HEK293 (cell line): Measurements from ENCODE around the gene PRPSAP2.

Experiments used
- CTCF ChIA-PET: fragments of 350-600 bp; formaldehyde crosslinking; extraction: SDS; loops from one replicate; lab custom pipeline; 2021; ENCODE audit warnings: antibody characterized with exemption; lab: Yijun Ruan, JAX
- POLR2A ChIA-PET: fragments of 300-600 bp; formaldehyde crosslinking; extraction: SDS; loops from one replicate; lab custom pipeline; 2020; ENCODE audit warnings: antibody characterized with exemption, inconsistent platforms; lab: Yijun Ruan, JAX
- H3K27ac ChIP-seq: fragments of 200-500 bp; sonication (Bioruptor generic); 2 replicates; pipeline ENCODE4 v1.5.1; 2014; ENCODE audit warnings: low read depth, low read length, control low read depth, inconsistent platforms; ENCODE audit errors: extremely low read depth
- H3K36me3 ChIP-seq, 2 experiments: fragments of 200-500 bp in 1 of 2; sonication (Bioruptor generic) in 1 of 2; 1 replicate in 1 of 2; 2 replicates in 1 of 2; pipeline ENCODE4 v1.5.1; 2014 to 2017; ENCODE audit warnings: inconsistent platforms in 2 of 2, low read length in 2 of 2; ENCODE audit not compliant: control insufficient read depth in 2 of 2, insufficient read depth in 1 of 2
- H3K4me1 ChIP-seq: fragments of 200-500 bp; sonication (Bioruptor generic); 2 replicates; pipeline ENCODE4 v1.5.1; 2014; ENCODE audit warnings: mild to moderate bottlenecking, low read length, inconsistent platforms; ENCODE audit not compliant: control insufficient read depth, insufficient read depth
- H3K4me3 ChIP-seq: 2 replicates; pipeline ENCODE4 v1.5.1; 2011; ENCODE audit warnings: low read depth, mild to moderate bottlenecking, control low read depth, low read length, moderate library complexity
- H3K9me3 ChIP-seq: fragments of 200-500 bp; sonication (Bioruptor generic); 2 replicates; pipeline ENCODE4 v1.5.1; 2014; ENCODE audit warnings: low read depth, low read length, inconsistent platforms; ENCODE audit not compliant: control insufficient read depth, insufficient read depth
- ELK4 ChIP-seq: IDR thresholded peaks from 2 replicates; pipeline ENCODE4 v1.6.1; 2011; ENCODE audit warnings: mild to moderate bottlenecking, low read depth, low read length, borderline replicate concordance
- TCF7L2 ChIP-seq: IDR thresholded peaks from 2 replicates; pipeline ENCODE4 v1.6.1; 2011; ENCODE audit warnings: low read depth, mild to moderate bottlenecking, inconsistent platforms, low read length, moderate library complexity, borderline replicate concordance
- TRIM28 ChIP-seq: IDR thresholded peaks from 2 replicates; pipeline ENCODE4 v1.6.1; 2011; ENCODE audit warnings: low read length, control low read depth, borderline replicate concordance
- ZBTB11 ChIP-seq: fragments of 450-650 bp; formaldehyde crosslinking; conservative IDR thresholded peaks from 2 replicates; pipeline ENCODE4 v1.5.1; 2016; ENCODE audit warnings: low read depth, missing biosample characterization, missing genetic modification characterization
- ZBTB8A ChIP-seq: fragments of 450-650 bp; formaldehyde crosslinking; IDR thresholded peaks from 2 replicates; pipeline ENCODE4 v1.5.1; 2016; ENCODE audit warnings: missing biosample characterization, missing genetic modification characterization
- ZFP69B ChIP-seq: fragments of 450-650 bp; formaldehyde crosslinking; IDR thresholded peaks from 2 replicates; pipeline ENCODE4 v1.5.1; 2016; ENCODE audit warnings: missing biosample characterization, missing genetic modification characterization
- ZNF132 ChIP-seq: fragments of 450-650 bp; formaldehyde crosslinking; IDR thresholded peaks from 2 replicates; pipeline ENCODE4 v1.5.1; 2017; ENCODE audit warnings: missing biosample characterization, missing genetic modification characterization, borderline replicate concordance
- ZNF133 ChIP-seq: fragments of 450-650 bp; formaldehyde crosslinking; IDR thresholded peaks from 2 replicates; pipeline ENCODE4 v1.5.1; 2016; ENCODE audit warnings: missing biosample characterization, missing genetic modification characterization
- ZNF138 ChIP-seq: fragments of 450-650 bp; formaldehyde crosslinking; IDR thresholded peaks from 2 replicates; pipeline ENCODE4 v1.5.1; 2016; ENCODE audit warnings: missing biosample characterization, missing genetic modification characterization, borderline replicate concordance
- ZNF175 ChIP-seq: fragments of 450-650 bp; formaldehyde crosslinking; IDR thresholded peaks from 2 replicates; pipeline ENCODE4 v1.5.1; 2016; ENCODE audit warnings: missing biosample characterization, missing genetic modification characterization
- ZNF558 ChIP-seq: fragments of 450-650 bp; formaldehyde crosslinking; IDR thresholded peaks from 2 replicates; pipeline ENCODE4 v1.5.1; 2016; ENCODE audit warnings: missing biosample characterization, missing genetic modification characterization
- ZNF626 ChIP-seq: fragments of 450-650 bp; sonication (Bioruptor Pico); formaldehyde crosslinking; IDR thresholded peaks from 2 replicates; pipeline ENCODE4 v1.5.1; 2018; ENCODE audit warnings: missing biosample characterization, missing genetic modification characterization, inconsistent platforms
- ZNF670 ChIP-seq: fragments of 450-650 bp; formaldehyde crosslinking; IDR thresholded peaks from 2 replicates; pipeline ENCODE4 v1.5.1; 2016; ENCODE audit warnings: missing biosample characterization, missing genetic modification characterization, low read depth
- ZNF830 ChIP-seq: fragments of 450-650 bp; IDR thresholded peaks from 2 replicates; pipeline ENCODE4 v1.5.0; 2018; ENCODE audit warnings: missing biosample characterization, missing genetic modification characterization, low read depth, mild to moderate bottlenecking, moderate library complexity
- TF ChIP-seq, protein P1 (sequence below): fragments of 450-650 bp; formaldehyde crosslinking; IDR thresholded peaks from 2 replicates; pipeline ENCODE4 v1.5.1; 2017; ENCODE audit warnings: missing biosample characterization, missing genetic modification characterization
- TF ChIP-seq, protein P2 (sequence below): sonication (generic); formaldehyde crosslinking; IDR thresholded peaks from 2 replicates; pipeline ENCODE4 v1.8.1; 2022; ENCODE audit warnings: mild to moderate bottlenecking, moderate library complexity, missing genetic modification reagents

PRPSAP2 gene

DNA sequence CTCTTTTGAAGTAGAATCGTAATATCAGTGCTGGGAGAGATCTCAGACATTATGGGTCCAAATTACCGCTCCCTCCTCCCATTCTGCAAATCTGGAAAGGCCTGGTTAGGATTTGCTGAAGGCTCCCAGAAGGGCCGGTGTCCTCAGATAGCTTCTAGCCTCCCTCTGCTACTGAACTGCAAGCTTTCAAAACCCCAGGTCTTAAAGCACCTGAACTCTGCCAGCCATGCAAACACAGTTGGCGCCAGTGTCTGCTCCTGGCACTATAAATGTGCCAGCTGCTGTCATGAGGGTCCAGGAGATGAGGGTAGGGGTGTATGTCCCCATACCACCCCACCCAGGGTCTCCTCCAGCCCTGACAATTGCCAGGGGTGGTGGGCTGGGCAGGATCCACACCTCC is 118.3 kb downstream of the PRPSAP2 start:
- Histone ChIP-seq H3K27ac (no peak overlapping the region), H3K4me3 (no peak overlapping the region), H3K4me1 (no peaks in the 10 kb centered on the region), H3K36me3 (peaks cover 0 to 73% of the 10 kb centered on the region in 2 experiments; a peak in 2 of 3 replicates), H3K9me3 (no peaks in the 10 kb centered on the region)
- POLR2A ChIA-PET = interaction anchor here (0.9 kb wide), 1 partner anchor 28 kb away, joined by 3 read pairs; the partner anchor contains the start of gene FAM83G
- TF ChIP-seq ZFP69B (no peak), ZBTB11 (tag by site-specific recombination) (no peak), TRIM28 (no peak)
- TF ChIP-seq, protein P1, sequence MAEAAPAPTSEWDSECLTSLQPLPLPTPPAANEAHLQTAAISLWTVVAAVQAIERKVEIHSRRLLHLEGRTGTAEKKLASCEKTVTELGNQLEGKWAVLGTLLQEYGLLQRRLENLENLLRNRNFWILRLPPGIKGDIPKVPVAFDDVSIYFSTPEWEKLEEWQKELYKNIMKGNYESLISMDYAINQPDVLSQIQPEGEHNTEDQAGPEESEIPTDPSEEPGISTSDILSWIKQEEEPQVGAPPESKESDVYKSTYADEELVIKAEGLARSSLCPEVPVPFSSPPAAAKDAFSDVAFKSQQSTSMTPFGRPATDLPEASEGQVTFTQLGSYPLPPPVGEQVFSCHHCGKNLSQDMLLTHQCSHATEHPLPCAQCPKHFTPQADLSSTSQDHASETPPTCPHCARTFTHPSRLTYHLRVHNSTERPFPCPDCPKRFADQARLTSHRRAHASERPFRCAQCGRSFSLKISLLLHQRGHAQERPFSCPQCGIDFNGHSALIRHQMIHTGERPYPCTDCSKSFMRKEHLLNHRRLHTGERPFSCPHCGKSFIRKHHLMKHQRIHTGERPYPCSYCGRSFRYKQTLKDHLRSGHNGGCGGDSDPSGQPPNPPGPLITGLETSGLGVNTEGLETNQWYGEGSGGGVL (tag by site-specific recombination) = no peak
- CTCF ChIA-PET = interaction anchor here (0.6 to 2.5 kb wide), 3 partner anchors 15 to 1990 kb away, joined by 3 to 10 read pairs (median 5); no protein-coding TSS in a partner anchor

DNA sequence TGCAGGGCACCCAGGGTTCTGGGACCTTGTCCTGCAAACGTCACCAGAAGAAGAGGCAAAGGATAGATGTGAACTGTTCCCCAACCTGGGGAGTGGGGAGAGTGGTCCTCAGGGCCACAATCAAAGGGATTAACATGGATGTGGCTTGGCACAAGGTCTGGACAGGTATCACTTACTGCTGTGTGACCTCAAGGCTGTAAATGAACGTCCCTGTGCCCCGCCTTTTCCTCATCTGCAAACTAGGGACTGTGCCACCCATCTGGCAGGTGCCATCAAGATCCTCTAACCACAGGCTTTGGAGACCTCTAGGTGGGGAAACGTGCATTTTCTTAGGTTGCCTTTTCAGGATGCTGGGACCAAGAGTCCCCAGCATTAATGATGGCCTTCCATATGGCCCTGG is 119.1 kb downstream of the PRPSAP2 start:
- TF ChIP-seq ZBTB8A (no peak), ELK4 (no peak), ZNF626 (tag by site-specific recombination) (no peak), ZNF830 (tag by site-specific recombination) (no peak), ZNF670 (tag by site-specific recombination) (no peak), ZNF175 (tag by site-specific recombination) (no peak), ZNF138 (tag by site-specific recombination) (no peak), ZNF132 (tag by site-specific recombination) (no peak), TCF7L2 (no peak), ZNF133 (tag by site-specific recombination) (no peak), ZNF558 (tag by site-specific recombination) (no peak)
- TF ChIP-seq, protein P2, sequence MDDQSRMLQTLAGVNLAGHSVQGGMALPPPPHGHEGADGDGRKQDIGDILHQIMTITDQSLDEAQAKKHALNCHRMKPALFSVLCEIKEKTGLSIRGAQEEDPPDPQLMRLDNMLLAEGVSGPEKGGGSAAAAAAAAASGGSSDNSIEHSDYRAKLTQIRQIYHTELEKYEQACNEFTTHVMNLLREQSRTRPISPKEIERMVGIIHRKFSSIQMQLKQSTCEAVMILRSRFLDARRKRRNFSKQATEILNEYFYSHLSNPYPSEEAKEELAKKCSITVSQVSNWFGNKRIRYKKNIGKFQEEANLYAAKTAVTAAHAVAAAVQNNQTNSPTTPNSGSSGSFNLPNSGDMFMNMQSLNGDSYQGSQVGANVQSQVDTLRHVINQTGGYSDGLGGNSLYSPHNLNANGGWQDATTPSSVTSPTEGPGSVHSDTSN = no peak
- TF ChIP-seq, all 188 proteins: peak for 0
- no peak overlapping the region for H3K27ac ChIP-seq
- CTCF ChIA-PET = interaction anchor here (3.9 kb wide), 1 partner anchor 16 kb away, joined by 15 read pairs; no protein-coding TSS in a partner anchor

More for the DNA sequence above, 119.1 kb downstream of the PRPSAP2 start:
- H3K4me3 ChIP-seq = no peak overlapping the region
- peaks cover 0 to 65% of the 10 kb centered on the region in 2 experiments; a peak in 2 of 3 replicates for H3K36me3 ChIP-seq
- peaks cover 6% of the 10 kb centered on the region for H3K4me1 ChIP-seq
- no peaks in the 10 kb centered on the region for H3K9me3 ChIP-seq
- POLR2A ChIA-PET = no interaction called here
